ENCODE measurements around the gene PODN.

The PODN gene

DNA sequence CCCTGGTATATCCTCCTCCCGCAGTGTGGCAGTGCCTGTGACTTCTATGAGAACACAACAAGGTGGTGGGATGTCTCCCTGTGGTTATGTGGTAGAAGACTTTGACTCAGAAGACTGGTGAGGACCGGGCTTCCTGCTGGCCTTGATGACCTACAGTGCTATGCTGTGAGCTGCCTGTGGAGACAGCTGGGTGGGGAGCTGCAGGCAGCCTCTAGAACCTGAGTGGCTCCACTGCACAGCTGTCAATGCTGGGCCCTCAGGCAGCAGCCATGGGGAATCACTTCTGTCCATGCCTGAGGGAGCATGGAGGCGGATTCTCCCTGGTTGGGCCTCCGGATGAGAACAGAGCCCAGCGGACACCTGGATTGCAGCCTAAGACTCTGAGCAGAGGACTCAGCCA, 65.5 kb downstream of the PODN start:
- no peak for TF ChIP-seq CTCF (IDR thresholded peaks at IDR 0.05; ENCODE audit: low read depth, low read length, missing control alignments)
- in situ Hi-C loops (cut with HindIII; ENCODE audit: low pct_ligation_motif_present, low sequenced_read_pairs), result no loop called here
- no peaks in the 10 kb centered on the region for H3K36me3 ChIP-seq (replicated peaks)
- H3K27ac ChIP-seq, result no peak overlapping the region
- H3K27me3 ChIP-seq (replicated peaks), result no peaks in the 10 kb centered on the region
- no peak overlapping the region for H3K4me3 ChIP-seq (ENCODE audit: low read depth, low read length)
- no peak for DNase-seq

DNA sequence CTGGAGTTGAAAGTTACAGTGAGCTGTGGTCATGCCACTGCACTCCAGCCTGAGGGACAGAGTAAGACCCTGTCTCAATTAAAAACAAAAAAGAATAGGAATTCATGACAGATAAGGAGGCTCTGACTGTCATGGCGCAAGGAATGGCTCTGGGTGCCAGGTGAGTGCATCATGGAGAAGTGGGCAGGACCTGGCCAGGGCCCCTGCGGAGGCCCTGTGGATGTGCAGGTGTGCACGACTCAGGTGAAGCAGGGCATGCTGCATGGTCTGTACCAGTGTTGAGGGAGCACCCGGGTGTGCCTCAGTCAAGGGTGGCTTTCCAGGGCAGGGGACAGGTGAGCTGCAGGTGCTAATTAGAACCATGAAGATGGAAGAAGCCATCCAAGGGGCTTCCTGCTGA, 66.4 kb downstream of the PODN start:
- no peak overlapping the region for H3K4me3 ChIP-seq (ENCODE audit: low read depth, low read length)
- in situ Hi-C loops (cut with HindIII; ENCODE audit: low pct_ligation_motif_present, low sequenced_read_pairs), result no loop called here
- no peaks in the 10 kb centered on the region for H3K27me3 ChIP-seq (replicated peaks)
- no peaks in the 10 kb centered on the region for H3K36me3 ChIP-seq (replicated peaks)
- DNase-seq, result no peak
- TF ChIP-seq CTCF (IDR thresholded peaks at IDR 0.05; ENCODE audit: low read depth, low read length, missing control alignments), result no peak
- H3K27ac ChIP-seq, result no peak overlapping the region

- no peak overlapping the region for H3K4me3 ChIP-seq (ENCODE audit: low read depth, low read length)
- in situ Hi-C loops (cut with HindIII; ENCODE audit: low pct_ligation_motif_present, low sequenced_read_pairs), result no loop called here
- no peaks in the 10 kb centered on the region for H3K36me3 ChIP-seq (replicated peaks)
- TF ChIP-seq CTCF (IDR thresholded peaks at IDR 0.05; ENCODE audit: low read depth, low read length, missing control alignments), result no peak
- no peaks in the 10 kb centered on the region for H3K27me3 ChIP-seq (replicated peaks)
- no peak for DNase-seq
- H3K27ac ChIP-seq, result no peak overlapping the region
These were observed 68.0 kb downstream of the PODN start for GRCh38 chr1:53129891-53130597.

DNA sequence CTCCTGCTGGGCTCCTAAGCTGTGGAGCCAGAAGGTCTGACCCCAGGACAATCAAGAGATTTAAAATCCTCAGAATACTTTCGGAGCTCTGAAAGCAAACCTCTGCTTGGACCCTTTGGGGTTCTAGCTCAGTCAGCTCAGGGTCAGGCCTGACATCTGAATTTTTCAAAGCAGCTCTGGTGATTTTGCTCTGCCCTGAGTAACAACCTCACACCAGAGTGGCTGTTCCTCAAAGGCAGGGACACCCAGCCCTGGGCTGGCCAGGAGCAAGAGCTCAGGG, 68.5 kb downstream of the PODN start:
- Histone ChIP-seq H3K36me3 (replicated peaks) (no peaks in the 10 kb centered on the region), H3K27me3 (replicated peaks) (no peaks in the 10 kb centered on the region), H3K4me3 (ENCODE audit: low read depth, low read length) (no peak overlapping the region), H3K27ac (no peak overlapping the region)
- no peak for TF ChIP-seq CTCF (IDR thresholded peaks at IDR 0.05; ENCODE audit: low read depth, low read length, missing control alignments)
- DNase-seq, result no peak
- in situ Hi-C loops (cut with HindIII; ENCODE audit: low pct_ligation_motif_present, low sequenced_read_pairs), result no loop called here

DNA sequence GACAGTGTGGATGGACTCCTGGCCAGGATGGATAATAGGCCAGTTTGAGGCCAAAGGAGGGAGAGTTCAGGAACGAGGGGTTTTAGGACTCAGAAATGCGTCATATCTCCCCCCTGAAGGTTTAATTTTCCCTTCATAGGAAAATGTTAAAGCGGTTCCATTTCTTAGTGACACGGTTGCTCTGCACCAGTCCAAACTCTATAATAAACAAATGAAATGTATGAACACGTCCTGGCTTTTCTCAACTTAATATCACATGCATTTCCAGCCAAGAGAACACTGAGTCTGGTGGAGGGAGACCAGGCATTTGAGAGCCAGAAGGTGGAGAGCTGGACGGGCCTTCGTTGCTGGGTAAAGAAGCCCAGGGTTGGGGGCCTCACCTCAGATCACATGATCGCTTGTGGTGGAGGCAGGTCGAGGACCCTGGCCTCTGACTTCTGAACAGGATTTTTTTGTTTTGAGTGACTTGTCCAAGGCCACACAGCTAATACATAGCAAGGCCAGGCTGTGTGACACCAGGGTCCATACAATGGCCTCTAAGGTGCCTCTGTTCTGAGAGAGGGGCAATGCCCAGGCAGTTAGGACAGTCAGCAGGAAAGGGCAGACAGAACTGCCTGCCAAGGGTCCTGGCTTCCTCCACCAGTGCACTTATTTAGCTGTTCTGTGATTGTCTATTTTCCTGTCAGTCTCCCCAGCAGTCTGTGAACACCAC, 69.0 kb downstream of the PODN start:
- TF ChIP-seq CTCF (IDR thresholded peaks at IDR 0.05; ENCODE audit: low read depth, low read length, missing control alignments), result no peak
- in situ Hi-C loops (cut with HindIII; ENCODE audit: low pct_ligation_motif_present, low sequenced_read_pairs), result no loop called here

GRCh38 chr1:53131590-53131938, 69.6 kb downstream of the PODN start:
- in situ Hi-C loops (cut with HindIII; ENCODE audit: low pct_ligation_motif_present, low sequenced_read_pairs), result no loop called here
- Histone ChIP-seq H3K27me3 (replicated peaks) (no peaks in the 10 kb centered on the region), H3K4me3 (ENCODE audit: low read depth, low read length) (no peak overlapping the region), H3K27ac (no peak overlapping the region), H3K36me3 (replicated peaks) (no peaks in the 10 kb centered on the region)
- no peak for DNase-seq
- no peak for TF ChIP-seq CTCF (IDR thresholded peaks at IDR 0.05; ENCODE audit: low read depth, low read length, missing control alignments)

More for the DNA sequence above, 69.0 kb downstream of the PODN start:
- H3K4me3 ChIP-seq (ENCODE audit: low read depth, low read length), result no peak overlapping the region
- DNase-seq, result no peak
- no peak overlapping the region for H3K27ac ChIP-seq
- no peaks in the 10 kb centered on the region for H3K36me3 ChIP-seq (replicated peaks)
- no peaks in the 10 kb centered on the region for H3K27me3 ChIP-seq (replicated peaks)
